Measurements from ENCODE around the gene TMEM207.
A peak's percentile ranks its signal among the peaks of the same experiment; 100 is the strongest.

Gene TMEM207

GRCh38 chr3:190426806-190427507 lies 22.7 kb downstream of the TMEM207 start:
- in situ Hi-C loops (cut with HindIII; ENCODE audit: low sequenced_read_pairs) = no loop called here
- no peak overlapping the region for H3K4me3 ChIP-seq (ENCODE audit: low read depth, low read length)
- no peak for TF ChIP-seq CTCF (IDR thresholded peaks at IDR 0.05; ENCODE audit: low read depth, low read length)
- DNase-seq (ENCODE audit: low read depth, low spot score) = no peak

- in situ Hi-C loops (cut with HindIII; ENCODE audit: low sequenced_read_pairs) = no loop called here
- no peak for TF ChIP-seq CTCF (IDR thresholded peaks at IDR 0.05; ENCODE audit: low read depth, low read length)
- no peak for DNase-seq (ENCODE audit: low read depth, low spot score)
- H3K4me3 ChIP-seq (ENCODE audit: low read depth, low read length) = no peak overlapping the region
Measured at GRCh38 chr3:190425833-190426232, 23.9 kb downstream of the TMEM207 start.

- DNase-seq (ENCODE audit: low read depth, low spot score) = peak; percentile 70
- in situ Hi-C loops (cut with HindIII; ENCODE audit: low sequenced_read_pairs) = no loop called here
- TF ChIP-seq CTCF (IDR thresholded peaks at IDR 0.05; ENCODE audit: low read depth, low read length) = peak; percentile 68
- no peak overlapping the region for H3K4me3 ChIP-seq (ENCODE audit: low read depth, low read length)
Measured at GRCh38 chr3:190424478-190425439, 24.9 kb downstream of the TMEM207 start.

- no peak for TF ChIP-seq CTCF (IDR thresholded peaks at IDR 0.05; ENCODE audit: low read depth, low read length)
- in situ Hi-C loops (cut with HindIII; ENCODE audit: low sequenced_read_pairs) = no loop called here
- H3K4me3 ChIP-seq (ENCODE audit: low read depth, low read length) = no peak overlapping the region
- DNase-seq (ENCODE audit: low read depth, low spot score) = no peak
Measured at GRCh38 chr3:190424108-190424477, 25.6 kb downstream of the TMEM207 start.

GRCh38 chr3:190414297-190414696 lies 35.4 kb downstream of the TMEM207 start:
- H3K4me3 ChIP-seq (ENCODE audit: low read depth, low read length) = no peak overlapping the region
- no peak for DNase-seq (ENCODE audit: low read depth, low spot score)
- in situ Hi-C loops (cut with HindIII; ENCODE audit: low sequenced_read_pairs) = no loop called here
- no peak for TF ChIP-seq CTCF (IDR thresholded peaks at IDR 0.05; ENCODE audit: low read depth, low read length)

- no peak overlapping the region for H3K4me3 ChIP-seq (ENCODE audit: low read depth, low read length)
- in situ Hi-C loops (cut with HindIII; ENCODE audit: low sequenced_read_pairs) = no loop called here
- TF ChIP-seq CTCF (IDR thresholded peaks at IDR 0.05; ENCODE audit: low read depth, low read length) = no peak
- no peak for DNase-seq (ENCODE audit: low read depth, low spot score)
Measured at GRCh38 chr3:190404715-190405114, 45.0 kb downstream of the TMEM207 start.
